ENCODE measurements around the gene PCYT2. TPM values are rescaled to one million over a fixed set of nuclear protein-coding genes. Genes with fewer than 3 reads are reported as not detected.

PCYT2 gene
- total and polyA plus RNA-seq, 9 of the 15 experiments (the other 6 are each of a cell fraction or from before 2014, with no cell fraction given): 0.92 to 134 (median 82.5) TPM

DNA sequence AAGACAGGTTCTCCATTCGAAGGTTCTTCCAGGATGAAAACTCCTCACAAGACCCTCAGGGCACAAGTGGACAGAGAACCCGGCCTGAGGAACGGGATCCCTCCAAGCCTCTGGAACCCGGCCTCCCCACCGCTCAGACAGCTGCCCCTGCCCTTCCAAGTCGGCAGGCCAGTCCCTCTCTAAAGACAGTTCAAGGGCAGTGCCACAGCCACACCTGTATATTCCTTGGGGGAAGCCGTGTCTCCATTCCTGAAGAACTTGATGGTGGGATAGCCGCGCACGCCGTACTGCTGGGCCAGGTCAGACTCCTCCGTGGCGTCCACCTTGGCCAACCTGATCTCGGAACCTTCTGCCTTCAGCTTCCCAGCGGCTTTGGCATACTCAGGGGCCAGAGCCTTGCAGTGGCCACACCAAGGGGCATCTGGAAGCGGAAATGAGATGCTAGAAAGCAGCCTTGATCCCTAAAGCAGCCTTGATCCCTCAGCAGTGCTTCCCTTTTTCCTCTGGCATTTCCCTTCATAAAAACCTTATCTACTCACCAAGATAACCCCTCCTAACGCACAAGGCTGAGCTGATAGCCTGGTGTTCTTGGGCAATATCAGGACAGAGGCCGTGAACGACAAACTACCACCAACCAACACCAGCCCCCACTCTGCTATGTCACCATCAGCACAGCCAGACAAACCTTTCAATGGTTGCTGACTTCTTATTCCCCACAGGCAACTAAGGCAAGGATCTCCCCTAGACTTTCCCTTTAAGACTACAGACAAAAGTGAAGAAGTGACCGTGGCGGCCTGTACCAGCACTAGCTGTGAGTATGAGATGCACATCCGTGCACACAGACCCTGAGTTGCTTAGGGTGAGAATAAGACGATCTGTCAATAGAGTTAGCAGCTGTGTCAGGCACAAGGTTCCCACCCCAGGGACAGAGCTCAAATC is 52.0 kb downstream of the PCYT2 start:
- ChIA-PET CTCF (ENCODE audit: low intra/inter-chr PET ratio) (no interaction called here), POLR2A (interaction anchor here (0.5 to 2.5 kb wide), 20 partner anchors 8 to 370 kb away, joined by 3 to 21 read pairs (median 4); partner anchors contain the start of genes ARHGDIA, MCRIP1 and SLC25A10)
- in situ Hi-C loops (cut with MboI) (no loop called here), intact Hi-C loops (cut with micrococcal nuclease) (no loop called here)
- Histone ChIP-seq H3K9me1 (ENCODE audit: control insufficient read depth, insufficient read depth, low read length) (peaks cover 16% of the 10 kb centered on the region), H2AFZ (ENCODE audit: low read depth, low read length) (no peak overlapping the region), H3K4me3 (peak overlapping the region; percentile 94), H3K36me3 (ENCODE audit: control insufficient read depth, insufficient read depth, low read length) (peaks cover 81% of the 10 kb centered on the region), H3K27ac (ENCODE audit: extremely low read depth, low read depth, low read length) (peak overlapping the region; percentile 94), H4K20me1 (replicated peaks; ENCODE audit: control insufficient read depth, insufficient read depth, low read length) (peaks cover 27% of the 10 kb centered on the region), H3K4me1 (replicated peaks in 1 of 2; ENCODE audit: control insufficient read depth in 2 of 2, insufficient read depth in 2 of 2, low read length in 2 of 2) (peaks cover 29 to 47% of the 10 kb centered on the region in 2 experiments), H3K27me3 (ENCODE audit: control insufficient read depth in 2 of 2, insufficient read depth in 2 of 2, low read length in 2 of 2) (no peaks in the 10 kb centered on the region), H3K9ac (ENCODE audit: insufficient read depth in 1 of 2, low read depth in 2 of 2, low read length in 2 of 2) (peak overlapping the region; percentile 99), H3K79me2 (ENCODE audit: control insufficient read depth, insufficient read depth, low read length) (peaks cover 91% of the 10 kb centered on the region), H3K9me3 (replicated peaks; ENCODE audit: control insufficient read depth, insufficient read depth, low read depth, low read length) (no peaks in the 10 kb centered on the region), H3K4me2 (ENCODE audit: insufficient read depth, low read length) (peak overlapping the region; percentile 99)
- DNase-seq (ENCODE audit: extremely low read depth in 1 of 4, low spot score in 3 of 4) (peak in 2 of 4 experiments; percentile 8 to 46), FAIRE-seq (peak; percentile 76), ATAC-seq (no peak)
- BruUV-seq (replicated peaks): TSS peak; percentile 64
- WGBS (ENCODE audit: insufficient coverage, low coverage, missing lambda C conversion rate): 38% methylated on average over 22 of the region's 23 CpGs
- no peak for TF ChIP-seq NR3C1 (CRISPR knock-in tag; IDR thresholded peaks at IDR 0.05)
- TF ChIP-seq NUFIP1 (IDR thresholded peaks at IDR 0.05; ENCODE audit: partially characterized antibody): no peak
- peak; percentile 55 for TF ChIP-seq CXXC5 (CRISPR knock-in tag; IDR thresholded peaks at IDR 0.05)
- TF ChIP-seq, protein P1, sequence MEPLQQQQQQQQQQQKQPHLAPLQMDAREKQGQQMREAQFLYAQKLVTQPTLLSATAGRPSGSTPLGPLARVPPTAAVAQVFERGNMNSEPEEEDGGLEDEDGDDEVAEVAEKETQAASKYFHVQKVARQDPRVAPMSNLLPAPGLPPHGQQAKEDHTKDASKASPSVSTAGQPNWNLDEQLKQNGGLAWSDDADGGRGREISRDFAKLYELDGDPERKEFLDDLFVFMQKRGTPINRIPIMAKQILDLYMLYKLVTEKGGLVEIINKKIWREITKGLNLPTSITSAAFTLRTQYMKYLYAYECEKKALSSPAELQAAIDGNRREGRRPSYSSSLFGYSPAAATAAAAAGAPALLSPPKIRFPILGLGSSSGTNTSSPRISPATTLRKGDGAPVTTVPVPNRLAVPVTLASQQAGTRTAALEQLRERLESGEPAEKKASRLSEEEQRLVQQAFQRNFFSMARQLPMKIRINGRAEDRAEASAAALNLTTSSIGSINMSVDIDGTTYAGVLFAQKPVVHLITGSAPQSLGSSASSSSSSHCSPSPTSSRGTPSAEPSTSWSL (CRISPR knock-in tag; IDR thresholded peaks at IDR 0.05; ENCODE audit: borderline replicate concordance): no peak
- no peak for TF ChIP-seq ZNF239 (CRISPR knock-in tag; IDR thresholded peaks at IDR 0.05)
- TF ChIP-seq GATAD2A (IDR thresholded peaks at IDR 0.05): no peak
- TF ChIP-seq ZKSCAN3 (CRISPR knock-in tag; IDR thresholded peaks at IDR 0.05): no peak
- TF ChIP-seq, protein P2, sequence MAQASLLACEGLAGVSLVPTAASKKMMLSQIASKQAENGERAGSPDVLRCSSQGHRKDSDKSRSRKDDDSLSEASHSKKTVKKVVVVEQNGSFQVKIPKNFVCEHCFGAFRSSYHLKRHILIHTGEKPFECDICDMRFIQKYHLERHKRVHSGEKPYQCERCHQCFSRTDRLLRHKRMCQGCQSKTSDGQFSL (CRISPR knock-in tag; IDR thresholded peaks at IDR 0.05): peak; percentile 42; the same call in 1 of the 2 replicates
- TF ChIP-seq, protein P2 (tag; IDR thresholded peaks at IDR 0.05): no peak; a peak in 1 of 4 replicates
- TF ChIP-seq ZNF785 (CRISPR knock-in tag; IDR thresholded peaks at IDR 0.05): no peak
- TF ChIP-seq RBBP5 (IDR thresholded peaks at IDR 0.05; ENCODE audit: borderline replicate concordance, insufficient read depth, low read length, poor library complexity, severe bottlenecking): peak; percentile 20
- peak; percentile 8; the same call in 1 of the 2 replicates for TF ChIP-seq ZNF143 (CRISPR knock-in tag; IDR thresholded peaks at IDR 0.05)
- TF ChIP-seq, protein P3, sequence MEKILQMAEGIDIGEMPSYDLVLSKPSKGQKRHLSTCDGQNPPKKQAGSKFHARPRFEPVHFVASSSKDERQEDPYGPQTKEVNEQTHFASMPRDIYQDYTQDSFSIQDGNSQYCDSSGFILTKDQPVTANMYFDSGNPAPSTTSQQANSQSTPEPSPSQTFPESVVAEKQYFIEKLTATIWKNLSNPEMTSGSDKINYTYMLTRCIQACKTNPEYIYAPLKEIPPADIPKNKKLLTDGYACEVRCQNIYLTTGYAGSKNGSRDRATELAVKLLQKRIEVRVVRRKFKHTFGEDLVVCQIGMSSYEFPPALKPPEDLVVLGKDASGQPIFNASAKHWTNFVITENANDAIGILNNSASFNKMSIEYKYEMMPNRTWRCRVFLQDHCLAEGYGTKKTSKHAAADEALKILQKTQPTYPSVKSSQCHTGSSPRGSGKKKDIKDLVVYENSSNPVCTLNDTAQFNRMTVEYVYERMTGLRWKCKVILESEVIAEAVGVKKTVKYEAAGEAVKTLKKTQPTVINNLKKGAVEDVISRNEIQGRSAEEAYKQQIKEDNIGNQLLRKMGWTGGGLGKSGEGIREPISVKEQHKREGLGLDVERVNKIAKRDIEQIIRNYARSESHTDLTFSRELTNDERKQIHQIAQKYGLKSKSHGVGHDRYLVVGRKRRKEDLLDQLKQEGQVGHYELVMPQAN (IDR thresholded peaks at IDR 0.05; ENCODE audit: borderline replicate concordance): peak; percentile 56; the same call in 1 of the 2 replicates
- peak; percentile 36; the same call in 1 of the 2 replicates for TF ChIP-seq POLR2A (conservative IDR thresholded peaks at IDR 0.05)
- TF ChIP-seq PURB (CRISPR knock-in tag; IDR thresholded peaks at IDR 0.05; ENCODE audit: low read depth): no peak
